Mammary epithelial cell (primary cell): Measurements from ENCODE around the gene INTS2.

Experiments
- CTCF ChIP-seq, 2 donors: IDR thresholded peaks in 1 of 2; conservative IDR thresholded peaks in 1 of 2; 2 replicates each; pipeline ENCODE4 v1.5.1; 2011 to 2012; ENCODE audit warnings: inconsistent platforms in 2 of 2, low read length in 2 of 2, mild to moderate bottlenecking in 2 of 2, control low read depth in 1 of 2, low read depth in 1 of 2; ENCODE audit not compliant: insufficient read depth in 1 of 2; ENCODE audit errors: extremely low read depth in 1 of 2
- EZH2 ChIP-seq: IDR thresholded peaks from 2 replicates; pipeline ENCODE4 v1.6.1; 2012; ENCODE audit warnings: low read length, inconsistent platforms, borderline replicate concordance

- TF ChIP-seq CTCF (conservative IDR thresholded peaks at IDR 0.05 in 1 of 2, IDR thresholded peaks at IDR 0.05 in 1 of 2; ENCODE audit: extremely low read depth in 1 of 2, insufficient read depth in 1 of 2, low read depth in 1 of 2, low read length in 2 of 2) (no peak), EZH2 (no peak)
Observed at GRCh38 chr17:61872099-61872498, 55.7 kb downstream of the INTS2 start.
